Stomach (tissue), 9 donors: ENCODE measurements around the gene PDSS2. TPM values are rescaled to one million over a fixed set of nuclear protein-coding genes. Genes with fewer than 3 reads are reported as not detected.
"Not testable (repeated sequence)": the region's sequence is repeated elsewhere in the genome, so short reads cannot be mapped to it uniquely, and the experiment has no call there.

Source experiments
- DNase-seq, 2 donors: peaks; one replicate each; pipeline versions ENCODE4 v3.0.0 to v3.0.0-alpha.2; 2013 to 2019
- H3K27ac ChIP-seq, 5 donors: fragments of 200-600 bp in 4 of 5; sonication (generic) in 4 of 5; one replicate each; pipeline ENCODE4 v1.5.1; 2013 to 2019; ENCODE audit warnings: mild to moderate bottlenecking in 1 of 5, moderate library complexity in 1 of 5
- H3K27me3 ChIP-seq, 3 donors: fragments of 200-600 bp; sonication (generic); one replicate each; pipeline ENCODE4 v1.5.1; 2017 to 2019; ENCODE audit warnings: mixed run types in 1 of 3
- H3K36me3 ChIP-seq, 4 donors: fragments of 200-600 bp; sonication (generic); 1 replicate in 3 of 4; 2 replicates in 1 of 4; pipeline ENCODE4 v1.5.1; 2016 to 2019
- H3K4me1 ChIP-seq, 4 donors: fragments of 200-600 bp; sonication (generic); one replicate each; pipeline ENCODE4 v1.5.1; 2016 to 2019
- H3K4me3 ChIP-seq, 4 donors: fragments of 200-600 bp; sonication (generic) in 3 of 4; one replicate each; pipeline ENCODE4 v1.5.1; 2016 to 2019; ENCODE audit warnings: mild to moderate bottlenecking in 1 of 4
- H3K9me3 ChIP-seq, 4 donors: fragments of 200-600 bp; sonication (generic); one replicate each; pipeline ENCODE4 v1.5.1; 2016 to 2019
- CTCF ChIP-seq, 7 experiments: fragments of 450-650 bp in 4 of 7; fragments of 200-600 bp in 3 of 7; sonication (generic) in 3 of 7; IDR thresholded peaks; one replicate each; pipeline ENCODE4 v1.5.1; 2016 to 2019; ENCODE audit warnings: antibody characterized with exemption in 7 of 7, control low read depth in 2 of 7, mild to moderate bottlenecking in 1 of 7
- EP300 ChIP-seq: sonication (generic); formaldehyde crosslinking; IDR thresholded peaks from one replicate; pipeline ENCODE4 v1.6.1; 2017; ENCODE audit warnings: antibody characterized with exemption
- POLR2A ChIP-seq, 4 donors: fragments of 450-650 bp; IDR thresholded peaks; one replicate each; pipeline ENCODE4 v1.6.1; 2016; ENCODE audit warnings: antibody characterized with exemption in 4 of 4, control low read depth in 2 of 4, mild to moderate bottlenecking in 1 of 4, moderate library complexity in 1 of 4
- POLR2AphosphoS5 ChIP-seq, 3 donors: sonication (generic); formaldehyde crosslinking; IDR thresholded peaks; one replicate each; pipeline ENCODE4 v1.6.1; 2016; ENCODE audit warnings: antibody characterized with exemption in 3 of 3
- WGBS, 5 donors: extraction: QIAGEN DNeasy Blood & Tissue Kit in 3 of 5; methylation state at CpG; one replicate each; pipeline versions ENCODE4 v1.1.5 to v1.1.7; 2013 to 2018; 5-methylcytosine and 5-hydroxymethylcytosine counted together
- intact Hi-C: fragments of 100-400 bp; cut with DNase I; formaldehyde crosslinking; loops from one replicate; pipeline ENCODE4 v1.15.1; 2023; ENCODE audit warnings: low total_unique reads
- polyA plus RNA-seq, 3 donors: library from polyadenylated mRNA; stranded (reverse); fragments of 200-250 nt; gene quantifications; one replicate each; pipeline ENCODE4 v1.2.3, GENCODE V29; 2013
- total RNA-seq, 5 donors: library from RNA; depleted of rRNA; stranded (reverse); fragments of >200 nt; gene quantifications; one replicate each; pipeline versions ENCODE4 v1.1.0 to v1.2.3, GENCODE V29; 2014 to 2016
- donor health status: healthy with polysubstance abuse.
- donor health status: Bipolar disorder and iron deficiency.
- donor health status: healthy.

Gene PDSS2
- total and polyA plus RNA-seq, 8 donors: 4.5 to 26.1 (median 9.8) TPM; not detected in 1

- intact Hi-C loops: no loop called here
- H3K27me3 ChIP-seq: no peaks in the 10 kb centered on the region
- no peaks in the 10 kb centered on the region for H3K9me3 ChIP-seq
- TF ChIP-seq EP300: no peak
- no peak for TF ChIP-seq POLR2AphosphoS5 (IDR thresholded peaks at IDR 0.05)
- TF ChIP-seq POLR2A (IDR thresholded peaks at IDR 0.05): no peak
- no peak for TF ChIP-seq CTCF (IDR thresholded peaks at IDR 0.05)
- no peaks in the 10 kb centered on the region for H3K36me3 ChIP-seq
- H3K4me1 ChIP-seq: peaks cover 0 to 11% (median 5%) of the 10 kb centered on the region in 4 donors
- WGBS, 5 donors: 83 to 98% (median 94%) methylated on average over 4 of the region's 4 CpGs
- H3K4me3 ChIP-seq: no peak overlapping the region
- no peak overlapping the region for H3K27ac ChIP-seq
- DNase-seq: no peak
These were observed 22.5 kb downstream of the PDSS2 start for GRCh38 chr6:107436881-107437280.

GRCh38 chr6:107435798-107436197, 23.6 kb downstream of the PDSS2 start:
- intact Hi-C loops: no loop called here
- Histone ChIP-seq H3K27me3 (no peaks in the 10 kb centered on the region), H3K27ac (no peak overlapping the region), H3K4me1 (peaks cover 0 to 11% (median 5%) of the 10 kb centered on the region in 4 donors), H3K9me3 (no peaks in the 10 kb centered on the region), H3K36me3 (no peaks in the 10 kb centered on the region), H3K4me3 (no peak overlapping the region)
- WGBS, 5 donors: 55 to 70% (median 66%) methylated on average over 3 of the region's 3 CpGs
- DNase-seq: no peak
- no peak for TF ChIP-seq POLR2AphosphoS5 (IDR thresholded peaks at IDR 0.05)
- TF ChIP-seq POLR2A (IDR thresholded peaks at IDR 0.05): no peak
- no peak for TF ChIP-seq EP300
- no peak for TF ChIP-seq CTCF (IDR thresholded peaks at IDR 0.05)

GRCh38 chr6:107434812-107435211, 24.6 kb downstream of the PDSS2 start:
- intact Hi-C loops: no loop called here
- 81 to 95% (median 91%) methylated on average over 3 of the region's 3 CpGs for WGBS, 5 donors
- Histone ChIP-seq H3K36me3 (no peaks in the 10 kb centered on the region), H3K27me3 (no peaks in the 10 kb centered on the region), H3K4me3 (no peak overlapping the region), H3K9me3 (no peaks in the 10 kb centered on the region), H3K4me1 (peaks cover 0 to 11% (median 5%) of the 10 kb centered on the region in 4 donors), H3K27ac (no peak overlapping the region)
- TF ChIP-seq POLR2AphosphoS5 (IDR thresholded peaks at IDR 0.05) (no peak), CTCF (IDR thresholded peaks at IDR 0.05) (no peak), EP300 (no peak), POLR2A (IDR thresholded peaks at IDR 0.05) (no peak)
- no peak for DNase-seq

- H3K4me3 ChIP-seq, DNase-seq, intact Hi-C loops, H3K27me3 ChIP-seq, H3K27ac ChIP-seq, H3K4me1 ChIP-seq: not testable (repeated sequence)
- WGBS, 5 donors: 62 to 91% (median 66%) methylated on average over 6 of the region's 6 CpGs
- H3K36me3 ChIP-seq: peaks cover 0 to 13% (median 4%) of the 10 kb centered on the region in 4 donors
- peaks cover 0 to 14% (median 9%) of the 10 kb centered on the region in 4 donors for H3K9me3 ChIP-seq
These were observed 33.4 kb downstream of the PDSS2 start for GRCh38 chr6:107425951-107426350.

- Histone ChIP-seq H3K4me3 (no peak overlapping the region), H3K27ac (no peak overlapping the region), H3K36me3 (peaks cover 0 to 13% (median 4%) of the 10 kb centered on the region in 4 donors), H3K9me3 (peaks cover 0 to 14% (median 9%) of the 10 kb centered on the region in 4 donors), H3K27me3 (no peaks in the 10 kb centered on the region), H3K4me1 (no peaks in the 10 kb centered on the region)
- no peak for TF ChIP-seq POLR2AphosphoS5 (IDR thresholded peaks at IDR 0.05)
- no peak for TF ChIP-seq POLR2A (IDR thresholded peaks at IDR 0.05)
- TF ChIP-seq CTCF (IDR thresholded peaks at IDR 0.05): no peak
- TF ChIP-seq EP300: no peak
- WGBS, 5 donors: 39 to 63% (median 54%) methylated on average over 1 of the region's 1 CpG
- intact Hi-C loops: no loop called here
- no peak for DNase-seq
These were observed 35.8 kb downstream of the PDSS2 start for GRCh38 chr6:107423474-107423990.
